H1 (cell line): Measurements from ENCODE around the gene PEX14. TPM values are rescaled to one million over a fixed set of nuclear protein-coding genes. Genes with fewer than 3 reads are reported as not detected.

ENCODE experiments used
- CTCF ChIA-PET: fragments of 300-600 bp; sonication (Branson Sonifier 250); formaldehyde crosslinking; loops from one replicate; lab custom pipeline; 2021; ENCODE audit not compliant: partially characterized antibody; lab: Charles Lee
- POLR2A ChIA-PET: fragments of 300-600 bp; sonication (Branson Sonifier 250); formaldehyde crosslinking; loops from one replicate; lab custom pipeline; 2021; ENCODE audit warnings: inconsistent platforms; ENCODE audit not compliant: partially characterized antibody; lab: Charles Lee
- DNase-seq, 2 experiments: peaks; one replicate each; pipeline versions ENCODE4 v3.0.0 to v3.0.0-alpha.2; 2010 to 2022; ENCODE audit warnings: low spot score in 2 of 2, low read depth in 1 of 2, mixed read lengths in 1 of 2
- FAIRE-seq: peaks from 2 replicates; lab custom pipeline; 2011; peaks lifted over from hg19 to GRCh38; lab: Jason Lieb, UNC
- H2AFZ ChIP-seq: 2 replicates; pipeline ENCODE4 v1.8.1; 2012; ENCODE audit warnings: low read length, inconsistent platforms
- H2AK5ac ChIP-seq: 2 replicates; pipeline ENCODE4 v1.6.1; 2013; ENCODE audit warnings: low read depth, low read length
- H2BK120ac ChIP-seq: replicated peaks from 2 replicates; pipeline ENCODE3; 2013; ENCODE audit warnings: low read depth, low read length, inconsistent platforms
- H2BK12ac ChIP-seq: 2 replicates; pipeline ENCODE4 v1.6.1; 2013; ENCODE audit warnings: low read depth, low read length
- H2BK15ac ChIP-seq: 2 replicates; pipeline ENCODE4 v1.6.1; 2013; ENCODE audit warnings: low read length
- H2BK20ac ChIP-seq: 2 replicates; pipeline ENCODE4 v1.6.1; 2013; ENCODE audit warnings: low read length
- H2BK5ac ChIP-seq: 2 replicates; pipeline ENCODE4 v1.6.1; 2013; ENCODE audit warnings: low read depth, low read length
- H3K14ac ChIP-seq: 2 replicates; pipeline ENCODE4 v1.6.1; 2013; ENCODE audit warnings: inconsistent platforms; ENCODE audit not compliant: insufficient read length
- H3K18ac ChIP-seq: 2 replicates; pipeline ENCODE4 v1.6.1; 2013; ENCODE audit warnings: low read length; ENCODE audit errors: extremely low read depth
- H3K23ac ChIP-seq: 2 replicates; pipeline ENCODE4 v1.6.1; 2013; ENCODE audit warnings: inconsistent platforms; ENCODE audit not compliant: insufficient read length
- H3K23me2 ChIP-seq: 2 replicates; pipeline ENCODE4 v1.6.1; 2013; ENCODE audit warnings: low read depth, low read length
- H3K27ac ChIP-seq: 2 replicates; pipeline ENCODE4 v1.6.1; 2011; ENCODE audit warnings: low read depth, low read length, inconsistent platforms
- H3K27me3 ChIP-seq, 4 experiments: replicated peaks in 1 of 4; 1 replicate in 1 of 4; 2 replicates in 3 of 4; pipeline versions ENCODE4 v1.6.1 to v1.8.1; 2011 to 2013; ENCODE audit warnings: low read length in 3 of 4, mild to moderate bottlenecking in 3 of 4, inconsistent platforms in 2 of 4, mixed read lengths in 2 of 4, moderate library complexity in 1 of 4; ENCODE audit not compliant: control insufficient read depth in 3 of 4, insufficient read depth in 3 of 4; ENCODE audit errors: extremely low read depth in 1 of 4
- H3K36me3 ChIP-seq, 4 experiments: 2 replicates each; pipeline versions ENCODE4 v1.6.1 to v1.8.1; 2011 to 2013; ENCODE audit warnings: mild to moderate bottlenecking in 4 of 4, low read length in 3 of 4, moderate library complexity in 2 of 4, control low read depth in 1 of 4, inconsistent platforms in 1 of 4; ENCODE audit not compliant: insufficient read depth in 4 of 4, control insufficient read depth in 2 of 4
- H3K4ac ChIP-seq: replicated peaks from 2 replicates; pipeline ENCODE3; 2013; ENCODE audit warnings: low read length, low read depth, mixed read lengths, inconsistent platforms; ENCODE audit not compliant: insufficient read length
- H3K4me1 ChIP-seq, 4 experiments: replicated peaks in 1 of 4; 1 replicate in 1 of 4; 2 replicates in 3 of 4; pipeline versions ENCODE4 v1.6.1 to v1.8.1; 2011 to 2013; ENCODE audit warnings: low read length in 3 of 4, inconsistent platforms in 2 of 4, mixed read lengths in 1 of 4; ENCODE audit not compliant: insufficient read depth in 4 of 4, control insufficient read depth in 3 of 4
- H3K4me2 ChIP-seq, 2 experiments: 2 replicates each; pipeline versions ENCODE4 v1.6.1 to v1.8.1; 2011 to 2013; ENCODE audit warnings: low read depth in 2 of 2, low read length in 2 of 2, control low read depth in 1 of 2, inconsistent platforms in 1 of 2, mild to moderate bottlenecking in 1 of 2; ENCODE audit not compliant: insufficient read depth in 1 of 2
- H3K4me3 ChIP-seq, 4 experiments: fragments of 200-600, 300-600 bp in 1 of 4; sonication (generic), shearing (Covaris generic), sonication (Bioruptor Twin) in 1 of 4; 2 replicates each; pipeline versions ENCODE4 v1.5.1 to v1.8.1; 2011 to 2016; ENCODE audit warnings: low read length in 4 of 4, low read depth in 3 of 4, control low read depth in 2 of 4, inconsistent platforms in 2 of 4, mild to moderate bottlenecking in 2 of 4, mixed read lengths in 1 of 4, moderate library complexity in 1 of 4; ENCODE audit not compliant: insufficient read depth in 2 of 4; ENCODE audit errors: extremely low read depth in 1 of 4
- H3K56ac ChIP-seq: replicated peaks from 2 replicates; pipeline ENCODE3; 2013; ENCODE audit warnings: low read depth, mild to moderate bottlenecking, mixed read lengths, low read length, inconsistent platforms; ENCODE audit not compliant: insufficient read length
- H3K79me1 ChIP-seq: 2 replicates; pipeline ENCODE4 v1.6.1; 2013; ENCODE audit warnings: low read depth, low read length, control low read depth
- H3K79me2 ChIP-seq, 2 experiments: 2 replicates each; pipeline versions ENCODE4 v1.6.1 to v1.8.1; 2012 to 2013; ENCODE audit warnings: low read length in 2 of 2, mild to moderate bottlenecking in 2 of 2, inconsistent platforms in 1 of 2; ENCODE audit not compliant: insufficient read depth in 2 of 2, control insufficient read depth in 1 of 2
- H3K9ac ChIP-seq, 4 experiments: replicated peaks in 1 of 4; 1 replicate in 1 of 4; 2 replicates in 3 of 4; pipeline versions ENCODE4 v1.6.1 to v1.8.1; 2011 to 2013; ENCODE audit warnings: low read depth in 3 of 4, low read length in 3 of 4, control low read depth in 2 of 4, mild to moderate bottlenecking in 2 of 4, moderate library complexity in 2 of 4, inconsistent platforms in 1 of 4; ENCODE audit errors: extremely low read depth in 1 of 4
- H3K9me3 ChIP-seq, 2 experiments: 2 replicates each; pipeline versions ENCODE4 v1.6.1 to v1.8.1; 2012 to 2013; ENCODE audit warnings: mild to moderate bottlenecking in 2 of 2, moderate library complexity in 2 of 2, control low read depth in 1 of 2, inconsistent platforms in 1 of 2, low read depth in 1 of 2, low read length in 1 of 2, mixed read lengths in 1 of 2; ENCODE audit not compliant: insufficient read depth in 2 of 2
- H4K20me1 ChIP-seq, 2 experiments: replicated peaks in 1 of 2; 2 replicates each; pipeline versions ENCODE3 to v1.8.1; 2011 to 2013; ENCODE audit warnings: inconsistent platforms in 2 of 2, low read length in 2 of 2, mild to moderate bottlenecking in 1 of 2; ENCODE audit not compliant: insufficient read depth in 2 of 2, control insufficient read depth in 1 of 2
- H4K5ac ChIP-seq: 2 replicates; pipeline ENCODE4 v1.6.1; 2013; ENCODE audit warnings: low read length, low read depth, mixed read lengths, inconsistent platforms; ENCODE audit not compliant: insufficient read length
- H4K8ac ChIP-seq: 2 replicates; pipeline ENCODE4 v1.8.0; 2013; ENCODE audit warnings: mild to moderate bottlenecking, moderate library complexity, low read length, inconsistent platforms; ENCODE audit not compliant: insufficient read depth; ENCODE audit errors: extremely low read depth
- H4K91ac ChIP-seq: replicated peaks from 2 replicates; pipeline ENCODE3; 2013; ENCODE audit warnings: low read length, mixed read lengths, inconsistent platforms; ENCODE audit not compliant: insufficient read length
- EZH2 ChIP-seq: fragments of 200-600 bp; sonication (generic); IDR thresholded peaks from 2 replicates; pipeline ENCODE4 v1.7.1; 2012; ENCODE audit warnings: low read depth, mild to moderate bottlenecking, moderate library complexity, low read length, inconsistent platforms; ENCODE audit not compliant: severe bottlenecking
- NRF1 ChIP-seq: IDR thresholded peaks from 2 replicates; pipeline ENCODE4 v1.6.1; 2011; ENCODE audit warnings: mild to moderate bottlenecking, low read depth, low read length, improper control_type of control experiment
- RFX5 ChIP-seq: IDR thresholded peaks from 2 replicates; pipeline ENCODE4 v1.6.1; 2011; ENCODE audit warnings: low read depth, low read length, improper control_type of control experiment, borderline replicate concordance
- WGBS, 2 experiments: shearing (Covaris generic) in 1 of 2; methylation state at CpG; one replicate each; pipeline versions ENCODE4 v1.1.6 to v1.1.7; 2013 to 2015; ENCODE audit warnings: low lambda C conversion rate in 2 of 2, mixed read lengths in 2 of 2, inconsistent platforms in 1 of 2, low coverage in 1 of 2, missing lambda C conversion rate in 1 of 2; ENCODE audit not compliant: insufficient replicate concordance in 2 of 2, insufficient coverage in 1 of 2, insufficient read length in 1 of 2; ENCODE audit errors: extremely low coverage in 1 of 2, missing lambda C conversion rate in 1 of 2; 5-methylcytosine and 5-hydroxymethylcytosine counted together
- polyA plus RNA-seq, 7 experiments: library from polyadenylated mRNA; depleted of rRNA in 3 of 7; stranded (reverse) in 5 of 7; unstranded in 2 of 7; fragments of >200 nt in 5 of 7; fragments of 200-250 nt in 2 of 7; gene quantifications; 1 replicate in 5 of 7; 2 replicates in 1 of 7; 4 replicates in 1 of 7; pipeline versions ENCODE4 v1.2.1 to v1.2.3, GENCODE V29; 2011 to 2013; ENCODE audit warnings: missing spikeins in 2 of 7, mixed read lengths in 2 of 7
- total RNA-seq: library from RNA; stranded (reverse); fragmentation: NEBNext Ultra II Directional; extraction: Animal tissue kit (Norgen Biotek cat#: 25700); gene quantifications from 2 replicates; pipeline ENCODE4 v1.2.1, GENCODE V29; 2021

The PEX14 gene
- total and polyA plus RNA-seq, 2 of the 8 experiments (the other 6 are each of a cell fraction or from before 2014, with no cell fraction given) = 13.0 to 19.8 TPM

GRCh38 chr1:10451287-10451686 lies 23.5 kb upstream of the PEX14 start:
- no peak overlapping the region for H2BK20ac ChIP-seq
- POLR2A ChIA-PET = interaction anchor here (0.9 to 2.1 kb wide), 4 partner anchors 9 to 24 kb away, joined by 6 to 7 read pairs (median 6); partner anchors contain the start of genes CENPS and PEX14
- CTCF ChIA-PET = interaction anchor here (0.8 to 7.4 kb wide), 7 partner anchors 8 to 667 kb away, joined by 3 to 34 read pairs (median 4); partner anchors contain the start of gene CENPS
- no peak overlapping the region for H2BK12ac ChIP-seq
- peaks cover 0 to 4% of the 10 kb centered on the region in 2 experiments for H4K20me1 ChIP-seq
- no peak overlapping the region for H2AFZ ChIP-seq
- no peaks in the 10 kb centered on the region for H3K23me2 ChIP-seq
- no peak overlapping the region for H2BK120ac ChIP-seq
- no peaks in the 10 kb centered on the region; a peak in 2 of 8 replicates for H3K36me3 ChIP-seq
- H4K5ac ChIP-seq = no peak overlapping the region
- H3K4me2 ChIP-seq = peak overlapping the region in 1 of 2 experiments; percentile 20; a peak in 1 of 4 replicates
- no peak for DNase-seq
- H3K14ac ChIP-seq = no peak overlapping the region
- no peaks in the 10 kb centered on the region for H3K79me1 ChIP-seq
- no peaks in the 10 kb centered on the region for H3K27me3 ChIP-seq
- H2AK5ac ChIP-seq = no peak overlapping the region
- H3K9me3 ChIP-seq = no peaks in the 10 kb centered on the region
- 37% methylated on average over 10 of the region's 10 CpGs; no CpG with 5 or more reads in 1 of the 2 experiments for WGBS, 2 experiments
- peak overlapping the region in 1 of 4 experiments; percentile 2; a peak in 1 of 8 replicates for H3K4me3 ChIP-seq
- H2BK5ac ChIP-seq = no peak overlapping the region
- no peak overlapping the region for H4K91ac ChIP-seq
- H4K8ac ChIP-seq = no peak overlapping the region
- H3K4me1 ChIP-seq = peaks cover 0 to 9% (median 5%) of the 10 kb centered on the region in 4 experiments; a peak in 5 of 7 replicates
- no peak overlapping the region for H3K4ac ChIP-seq
- H3K56ac ChIP-seq = no peak overlapping the region
- H3K23ac ChIP-seq = no peak overlapping the region
- no peaks in the 10 kb centered on the region for H3K79me2 ChIP-seq
- no peak for FAIRE-seq
- H2BK15ac ChIP-seq = no peak overlapping the region
- H3K18ac ChIP-seq = no peak overlapping the region
- no peak for TF ChIP-seq RFX5
- TF ChIP-seq NRF1 = no peak
- no peak for TF ChIP-seq EZH2
- H3K9ac ChIP-seq = no peak overlapping the region
- H3K27ac ChIP-seq = no peak overlapping the region
